ENCODE results near the gene TMSB4X.
"Not testable (repeated sequence)": the region's sequence is repeated elsewhere in the genome, so short reads cannot be mapped to it uniquely, and the experiment has no call there.

GRCh38 chrX:12940471-12940870 lies 34.4 kb upstream of the TMSB4X start:
- TF ChIP-seq MAX (CRISPR knock-in tag; IDR thresholded peaks at IDR 0.05); CTCF (IDR thresholded peaks at IDR 0.05); FOXK1 (CRISPR knock-in tag; IDR thresholded peaks at IDR 0.05); FOXP4 (CRISPR knock-in tag; IDR thresholded peaks at IDR 0.05); NR1H2 (CRISPR knock-in tag; IDR thresholded peaks at IDR 0.05); ELF4 (CRISPR knock-in tag; IDR thresholded peaks at IDR 0.05; ENCODE audit: low read depth): not testable (repeated sequence)
